H54 (cell line): ENCODE data around the gene APLP2.

Source experiments
- DNase-seq: peaks from one replicate; pipeline ENCODE4 v3.0.0; 2011; ENCODE audit warnings: low spot score, mixed read lengths; ENCODE audit not compliant: insufficient read length
- FAIRE-seq: peaks from 3 replicates; lab custom pipeline; 2011; peaks lifted over from hg19 to GRCh38; lab: Jason Lieb, UNC
- POLR2A ChIP-seq: IDR thresholded peaks from 2 replicates; pipeline ENCODE4 v1.6.1; 2011; ENCODE audit warnings: low read depth, mild to moderate bottlenecking, low read length

The APLP2 gene

GRCh38 chr11:130043575-130043974 lies 26.1 kb upstream of the APLP2 start:
- TF ChIP-seq POLR2A: no peak
- no peak for FAIRE-seq
- DNase-seq: no peak

- DNase-seq (no peak), FAIRE-seq (no peak)
- TF ChIP-seq POLR2A: no peak
These were observed 22.6 kb upstream of the APLP2 start for GRCh38 chr11:130047141-130047540.

GRCh38 chr11:130049328-130049771 lies 20.3 kb upstream of the APLP2 start:
- DNase-seq (no peak), FAIRE-seq (no peak)
- no peak for TF ChIP-seq POLR2A

- DNase-seq (no peak), FAIRE-seq (no peak)
- no peak for TF ChIP-seq POLR2A
These were observed 19.4 kb upstream of the APLP2 start for GRCh38 chr11:130050257-130050656.

- DNase-seq: no peak
- FAIRE-seq: no peak
- TF ChIP-seq POLR2A: no peak
These were observed 18.6 kb upstream of the APLP2 start for GRCh38 chr11:130051082-130051481.

- no peak for DNase-seq
- no peak for FAIRE-seq
- TF ChIP-seq POLR2A: no peak
These were observed 17.1 kb upstream of the APLP2 start for GRCh38 chr11:130052567-130052966.

- FAIRE-seq (no peak), DNase-seq (no peak)
- TF ChIP-seq POLR2A: no peak
These were observed 14.7 kb upstream of the APLP2 start for GRCh38 chr11:130054966-130055365.

GRCh38 chr11:130055617-130056016 lies 14.1 kb upstream of the APLP2 start:
- peak; percentile 38 for FAIRE-seq
- no peak for DNase-seq
- TF ChIP-seq POLR2A: no peak

GRCh38 chr11:130061017-130061416 lies 8.7 kb upstream of the APLP2 start:
- FAIRE-seq: no peak

GRCh38 chr11:130062026-130062425 lies 7.7 kb upstream of the APLP2 start:
- DNase-seq: no peak
- TF ChIP-seq POLR2A: no peak
- no peak for FAIRE-seq

More at GRCh38 chr11:130061017-130061416, 8.7 kb upstream of the APLP2 start:
- TF ChIP-seq POLR2A: no peak
- no peak for DNase-seq

- TF ChIP-seq POLR2A: no peak
- FAIRE-seq: no peak
- DNase-seq: no peak
These were observed 6.2 kb upstream of the APLP2 start for GRCh38 chr11:130063451-130063850.

GRCh38 chr11:130064596-130064995 lies 5.1 kb upstream of the APLP2 start:
- FAIRE-seq (no peak), DNase-seq (no peak)
- no peak for TF ChIP-seq POLR2A

GRCh38 chr11:130066338-130066737 lies 3.4 kb upstream of the APLP2 start:
- TF ChIP-seq POLR2A: no peak
- DNase-seq (no peak), FAIRE-seq (no peak)

- no peak for TF ChIP-seq POLR2A
- DNase-seq (no peak), FAIRE-seq (no peak)
These were observed 1.1 kb upstream of the APLP2 start for GRCh38 chr11:130068546-130068985.

- peak; percentile 44 for DNase-seq
- peak; percentile 38; the same call in 1 of the 2 replicates for TF ChIP-seq POLR2A
- FAIRE-seq: no peak
These were observed 572 bp upstream of the APLP2 start for GRCh38 chr11:130068986-130069658.
